PC-9 (cell line): ENCODE data around the gene FLVCR1. TPM values are rescaled to one million over a fixed set of nuclear protein-coding genes. Genes with fewer than 3 reads are reported as not detected.

Experiments
- Bru-seq: library from RNA; stranded (reverse); fragments of 400-500 nt; gene quantifications from one replicate; lab custom pipeline; 2021; lab: Mats Ljungman, UMichigan
- BruChase-seq, 2 experiments: library from RNA; stranded (reverse); fragments of 400-500 nt; gene quantifications; one replicate each; lab custom pipeline; 2021; lab: Mats Ljungman, UMichigan
- BruUV-seq: library from RNA; stranded (reverse); fragments of 400-500 nt; replicated peaks from 2 replicates; lab custom pipeline; 2021; lab: Mats Ljungman, UMichigan
- CTCF ChIA-PET: fragments of 300-600 bp; sonication (Branson Sonifier 250); formaldehyde crosslinking; loops from one replicate; lab custom pipeline; 2022; ENCODE audit warnings: antibody characterized with exemption; lab: Charles Lee
- POLR2A ChIA-PET: fragments of 300-600 bp; sonication (Branson Sonifier 250); formaldehyde crosslinking; loops from one replicate; lab custom pipeline; 2022; ENCODE audit warnings: antibody characterized with exemption; ENCODE audit not compliant: unreplicated experiment; lab: Charles Lee
- DNase-seq, 2 experiments: peaks; one replicate each; pipeline versions ENCODE4 v3.0.0 to v3.0.0-alpha.2; 2015 to 2022; ENCODE audit warnings: mixed read lengths in 1 of 2
- H2AFZ ChIP-seq: fragments of 200-600 bp; sonication (generic); 2 replicates; pipeline ENCODE4 v1.8.1; 2017; ENCODE audit warnings: antibody characterized with exemption
- H3F3A ChIP-seq: fragments of 200-600 bp; sonication (generic); 2 replicates; pipeline ENCODE4 v1.8.1; 2017; ENCODE audit warnings: antibody characterized with exemption, mild to moderate bottlenecking, low read depth; ENCODE audit not compliant: insufficient read depth
- H3K27ac ChIP-seq: fragments of 200-600 bp; sonication (generic); 2 replicates; pipeline ENCODE4 v1.6.1; 2016; ENCODE audit warnings: mixed run types
- H3K27me3 ChIP-seq: fragments of 200-600 bp; sonication (generic); 2 replicates; pipeline ENCODE4 v1.6.1; 2016; ENCODE audit warnings: low read depth, mixed run types; ENCODE audit not compliant: insufficient read depth
- H3K36me3 ChIP-seq: fragments of 200-600 bp; sonication (generic); 2 replicates; pipeline ENCODE4 v1.6.1; 2016; ENCODE audit warnings: low read depth, mixed run types
- H3K4me1 ChIP-seq: fragments of 200-600 bp; sonication (generic); replicated peaks from 2 replicates; pipeline ENCODE4 v1.6.1; 2016; ENCODE audit warnings: mixed run types; ENCODE audit not compliant: insufficient read depth
- H3K4me2 ChIP-seq: fragments of 200-600 bp; sonication (generic); 2 replicates; pipeline ENCODE4 v1.6.1; 2017; ENCODE audit warnings: mixed run types
- H3K4me3 ChIP-seq: fragments of 200-600 bp; sonication (generic); 2 replicates; pipeline ENCODE4 v1.6.1; 2016; ENCODE audit warnings: mixed run types
- H3K79me2 ChIP-seq: fragments of 200-600 bp; sonication (generic); 2 replicates; pipeline ENCODE4 v1.6.1; 2017; ENCODE audit warnings: low read depth, mixed run types
- H3K9me2 ChIP-seq: fragments of 200-600 bp; sonication (generic); 2 replicates; pipeline ENCODE4 v1.8.1; 2017; ENCODE audit warnings: mild to moderate bottlenecking; ENCODE audit not compliant: insufficient read depth
- H3K9me3 ChIP-seq: fragments of 200-600 bp; sonication (generic); 2 replicates; pipeline ENCODE4 v1.8.1; 2016; ENCODE audit warnings: low read depth; ENCODE audit not compliant: insufficient read depth
- H4K20me1 ChIP-seq: fragments of 200-600 bp; sonication (generic); 2 replicates; pipeline ENCODE4 v1.8.1; 2017; ENCODE audit not compliant: insufficient read depth
- CTCF ChIP-seq: fragments of 200-600 bp; sonication (generic); conservative IDR thresholded peaks from 2 replicates; pipeline ENCODE4 v1.6.1; 2017; ENCODE audit warnings: mixed run types, antibody characterized with exemption, mild to moderate bottlenecking, moderate library complexity
- EZH2 ChIP-seq: fragments of 200-600 bp; sonication (generic); IDR thresholded peaks from 2 replicates; pipeline ENCODE4 v1.8.0; 2017; ENCODE audit warnings: antibody characterized with exemption, low read depth
- intact Hi-C: fragments of 100-400 bp; cut with micrococcal nuclease; formaldehyde crosslinking; loops from one replicate; pipeline ENCODE4 v1.10.0; 2022; ENCODE audit not compliant: unreplicated experiment
- long read RNA-seq: library from polyadenylated mRNA; stranded (forward); transcript quantifications from one replicate; pipeline ENCODE4 v2.0.0, GENCODE V29; 2022
- total RNA-seq: library from RNA; stranded (reverse); gene quantifications from 2 replicates; pipeline ENCODE4 v1.2.3, GENCODE V29; 2021

FLVCR1 gene
- total RNA-seq (5.5 and 13.1 TPM in 2 replicates), Bru-seq, nascent RNA (percentile 78 among the genes with signal in this experiment), BruChase-seq, experiment 1, labeled RNA remaining after a 2-hour chase (percentile 77 among the genes with signal in this experiment), BruChase-seq, experiment 2, labeled RNA remaining after a 6-hour chase (percentile 74 among the genes with signal in this experiment)
- long read RNA-seq, full-length matches to known transcripts = 6 of 9 reads
- long read RNA-seq, partial matches to known transcripts = 0 of 9 reads
- long read RNA-seq, other reads (novel, unspliced or antisense) = 3 of 9 reads

- peak; percentile 92 to 95 for DNase-seq
- no peak for TF ChIP-seq EZH2
- TF ChIP-seq CTCF = no peak; the same call in 1 of the 2 replicates
- ChIA-PET CTCF (interaction anchor here (0.6 to 1.0 kb wide), 3 partner anchors 134 to 381 kb away, joined by 3 to 7 read pairs (median 6); no protein-coding TSS in a partner anchor), POLR2A (interaction anchor here (0.5 to 0.7 kb wide), 7 partner anchors 18 to 387 kb away, joined by 3 to 14 read pairs (median 6); partner anchors contain the start of gene ATF3)
- Histone ChIP-seq H3K9me2 (no peaks in the 10 kb centered on the region), H3K4me1 (peaks cover 36% of the 10 kb centered on the region), H3K27me3 (no peaks in the 10 kb centered on the region), H3K4me3 (peak within 1 kb of the TSS; percentile 87), H3K4me2 (peak within 1 kb of the TSS; percentile 94), H3K9me3 (no peaks in the 10 kb centered on the region), H2AFZ (peak within 1 kb of the TSS; percentile 92), H3K36me3 (no peaks in the 10 kb centered on the region), H3K79me2 (peaks cover 43% of the 10 kb centered on the region), H3K27ac (peak within 1 kb of the TSS; percentile 57), H4K20me1 (peaks cover 2% of the 10 kb centered on the region; the same call in 1 of the 2 replicates), H3F3A (peaks cover 13% of the 10 kb centered on the region)
- BruUV-seq = no TSS peak
- intact Hi-C loops = loop anchor here (5.0 to 10.0 kb wide), 2 partner anchors 66 to 393 kb away; partner anchors contain the start of genes NSL1 and TATDN3
These were observed at the start of gene FLVCR1 for GRCh38 chr1:212857992-212858460. Gene FLVCR1 (plus strand): TSS chr1:212858275. CDS start chr1:212858453, 178 bp downstream.

GRCh38 chr1:212814537-212815334 lies 43.3 kb upstream of the FLVCR1 start:
- ChIA-PET POLR2A (no interaction called here), CTCF (interaction anchor here (0.6 to 0.8 kb wide), 2 partner anchors 64 to 488 kb away, joined by 3 read pairs; no protein-coding TSS in a partner anchor)
- Histone ChIP-seq H3K79me2 (no peaks in the 10 kb centered on the region), H3K4me1 (no peaks in the 10 kb centered on the region), H3K27me3 (no peaks in the 10 kb centered on the region), H3K9me3 (no peaks in the 10 kb centered on the region), H3K4me2 (no peak overlapping the region), H4K20me1 (no peaks in the 10 kb centered on the region), H3K36me3 (no peaks in the 10 kb centered on the region), H3K9me2 (no peaks in the 10 kb centered on the region), H2AFZ (no peak overlapping the region), H3K4me3 (no peak overlapping the region), H3F3A (no peaks in the 10 kb centered on the region), H3K27ac (no peak overlapping the region)
- BruUV-seq = no TSS peak
- intact Hi-C loops = no loop called here
- DNase-seq = no peak
- TF ChIP-seq EZH2 (no peak), CTCF (no peak; the same call in 1 of the 2 replicates)

- Histone ChIP-seq H3K4me2 (no peak overlapping the region), H3K9me3 (no peaks in the 10 kb centered on the region), H2AFZ (no peak overlapping the region), H3K4me1 (no peaks in the 10 kb centered on the region), H3K27ac (no peak overlapping the region), H3K9me2 (no peaks in the 10 kb centered on the region), H3K27me3 (no peaks in the 10 kb centered on the region), H3K79me2 (no peaks in the 10 kb centered on the region), H3K36me3 (no peaks in the 10 kb centered on the region), H3F3A (no peaks in the 10 kb centered on the region), H4K20me1 (no peaks in the 10 kb centered on the region), H3K4me3 (no peak overlapping the region)
- intact Hi-C loops = no loop called here
- CTCF ChIA-PET = no interaction called here
- POLR2A ChIA-PET = no interaction called here
- DNase-seq = no peak
- no TSS peak for BruUV-seq
- no peak for TF ChIP-seq CTCF
- TF ChIP-seq EZH2 = no peak
These were observed 41.4 kb upstream of the FLVCR1 start for GRCh38 chr1:212816567-212817278.
